Measurements from ENCODE around the gene DHX58. TPM values are rescaled to one million over a fixed set of nuclear protein-coding genes. Genes with fewer than 3 reads are reported as not detected.

Gene DHX58
- total RNA-seq, 2 experiments from 2014 or later = 44.4 to 46.3 TPM

GRCh38 chr17:42103221-42103954 is 9.1 kb downstream of the DHX58 start:
- H3K27ac Mint-ChIP-seq = no peak overlapping the region
- CTCF ChIA-PET = interaction anchor here (0.5 to 2.9 kb wide), 11 partner anchors 8 to 361 kb away, joined by 3 to 11 read pairs (median 5); partner anchors contain the start of gene NKIRAS2
- no peak for DNase-seq
- no peaks in the 10 kb centered on the region for H3K27me3 Mint-ChIP-seq (ENCODE audit: low read depth)
- H3K9me3 Mint-ChIP-seq = no peaks in the 10 kb centered on the region
- no peak overlapping the region for H3K4me3 Mint-ChIP-seq
- intact Hi-C loops (cut with micrococcal nuclease) = no loop called here
- H3K36me3 Mint-ChIP-seq (ENCODE audit: low read depth) = no peaks in the 10 kb centered on the region
- peaks cover 10% of the 10 kb centered on the region for H3K4me1 Mint-ChIP-seq (ENCODE audit: low read depth)

- H3K4me1 Mint-ChIP-seq (ENCODE audit: low read depth) = peaks cover 10% of the 10 kb centered on the region
- no peak overlapping the region for H3K27ac Mint-ChIP-seq
- no peaks in the 10 kb centered on the region for H3K9me3 Mint-ChIP-seq
- H3K4me3 Mint-ChIP-seq = no peak overlapping the region
- intact Hi-C loops (cut with micrococcal nuclease) = loop anchor here (1.0 kb wide), 2 partner anchors 34 to 76 kb away; no protein-coding TSS in a partner anchor
- peak; percentile 83 for DNase-seq
- CTCF ChIA-PET = interaction anchor here (0.6 to 2.7 kb wide), 17 partner anchors 8 to 139 kb away, joined by 3 to 12 read pairs (median 5); partner anchors contain the start of genes DHX58, KAT2A and NKIRAS2
- H3K36me3 Mint-ChIP-seq (ENCODE audit: low read depth) = no peaks in the 10 kb centered on the region
- H3K27me3 Mint-ChIP-seq (ENCODE audit: low read depth) = peaks cover 12% of the 10 kb centered on the region
These were observed 10.8 kb downstream of the DHX58 start for GRCh38 chr17:42101513-42102292.

GRCh38 chr17:42098730-42099399 is 13.6 kb downstream of the DHX58 start:
- Mint-ChIP-seq H3K4me1 (ENCODE audit: low read depth) (peaks cover 9% of the 10 kb centered on the region), H3K27ac (no peak overlapping the region), H3K9me3 (no peaks in the 10 kb centered on the region), H3K36me3 (ENCODE audit: low read depth) (no peaks in the 10 kb centered on the region), H3K4me3 (no peak overlapping the region), H3K27me3 (ENCODE audit: low read depth) (peaks cover 15% of the 10 kb centered on the region)
- no peak for DNase-seq
- intact Hi-C loops (cut with micrococcal nuclease) = no loop called here
- CTCF ChIA-PET = interaction anchor here (0.9 to 2.6 kb wide), 4 partner anchors 33 to 136 kb away, joined by 3 to 8 read pairs (median 5); partner anchors contain the start of gene NKIRAS2

GRCh38 chr17:42097691-42098631 is 14.6 kb downstream of the DHX58 start, which contains the start of gene ZNF385C:
ZNF385C (minus strand) TSS chr17:42098473; CDS start chr17:42063056, 35,417 bp downstream.
- CTCF ChIA-PET = interaction anchor here (0.6 to 2.6 kb wide), 5 partner anchors 29 to 436 kb away, joined by 3 to 8 read pairs (median 4); partner anchors contain the start of gene NKIRAS2
- peaks cover 9% of the 10 kb centered on the region for H3K4me1 Mint-ChIP-seq (ENCODE audit: low read depth)
- no peaks in the 10 kb centered on the region for H3K9me3 Mint-ChIP-seq
- peak within 1 kb of the TSS; percentile 54 for H3K4me3 Mint-ChIP-seq
- intact Hi-C loops (cut with micrococcal nuclease) = no loop called here
- H3K36me3 Mint-ChIP-seq (ENCODE audit: low read depth) = no peaks in the 10 kb centered on the region
- H3K27me3 Mint-ChIP-seq (ENCODE audit: low read depth) = peaks cover 15% of the 10 kb centered on the region
- DNase-seq = no peak
- H3K27ac Mint-ChIP-seq = no peak within 1 kb of the TSS

- H3K36me3 Mint-ChIP-seq (ENCODE audit: low read depth) = no peaks in the 10 kb centered on the region
- H3K9me3 Mint-ChIP-seq = no peaks in the 10 kb centered on the region
- peaks cover 15% of the 10 kb centered on the region for H3K27me3 Mint-ChIP-seq (ENCODE audit: low read depth)
- no peak overlapping the region for H3K4me3 Mint-ChIP-seq
- H3K27ac Mint-ChIP-seq = no peak overlapping the region
- H3K4me1 Mint-ChIP-seq (ENCODE audit: low read depth) = peaks cover 9% of the 10 kb centered on the region
- intact Hi-C loops (cut with micrococcal nuclease) = no loop called here
- DNase-seq = no peak
- CTCF ChIA-PET = interaction anchor here (1.0 to 2.6 kb wide), 4 partner anchors 71 to 133 kb away, joined by 3 to 8 read pairs (median 5); partner anchors contain the start of gene NKIRAS2
These were observed 16.0 kb downstream of the DHX58 start for GRCh38 chr17:42096360-42097111.

GRCh38 chr17:42094375-42095069 is 18.0 kb downstream of the DHX58 start:
- CTCF ChIA-PET = interaction anchor here (0.9 kb wide), 1 partner anchor 9 kb away, joined by 5 read pairs; no protein-coding TSS in a partner anchor
- intact Hi-C loops (cut with micrococcal nuclease) = no loop called here

GRCh38 chr17:42092939-42093338 is 19.6 kb downstream of the DHX58 start:
- CTCF ChIA-PET = interaction anchor here (2.1 kb wide), 1 partner anchor 9 kb away, joined by 11 read pairs; no protein-coding TSS in a partner anchor

More at GRCh38 chr17:42094375-42095069, 18.0 kb downstream of the DHX58 start:
- peaks cover 15% of the 10 kb centered on the region for H3K27me3 Mint-ChIP-seq (ENCODE audit: low read depth)
- H3K27ac Mint-ChIP-seq = peak overlapping the region; percentile 32
- peaks cover 9% of the 10 kb centered on the region for H3K4me1 Mint-ChIP-seq (ENCODE audit: low read depth)
- no peaks in the 10 kb centered on the region for H3K9me3 Mint-ChIP-seq
- no peaks in the 10 kb centered on the region for H3K36me3 Mint-ChIP-seq (ENCODE audit: low read depth)
- no peak overlapping the region for H3K4me3 Mint-ChIP-seq
- no peak for DNase-seq

GRCh38 chr17:42090964-42091790 is 21.3 kb downstream of the DHX58 start:
- no peak overlapping the region for H3K27ac Mint-ChIP-seq
- intact Hi-C loops (cut with micrococcal nuclease) = no loop called here
- no peaks in the 10 kb centered on the region for H3K36me3 Mint-ChIP-seq (ENCODE audit: low read depth)
- DNase-seq = no peak
- H3K4me1 Mint-ChIP-seq (ENCODE audit: low read depth) = no peaks in the 10 kb centered on the region
- no peaks in the 10 kb centered on the region for H3K9me3 Mint-ChIP-seq
- CTCF ChIA-PET = interaction anchor here (0.6 to 2.1 kb wide), 8 partner anchors 9 to 404 kb away, joined by 3 to 11 read pairs (median 4); no protein-coding TSS in a partner anchor
- H3K4me3 Mint-ChIP-seq = no peak overlapping the region
- peaks cover 3% of the 10 kb centered on the region for H3K27me3 Mint-ChIP-seq (ENCODE audit: low read depth)

More at GRCh38 chr17:42092939-42093338, 19.6 kb downstream of the DHX58 start:
- intact Hi-C loops (cut with micrococcal nuclease) = no loop called here
- no peak for DNase-seq
- no peak overlapping the region for H3K27ac Mint-ChIP-seq
- H3K36me3 Mint-ChIP-seq (ENCODE audit: low read depth) = no peaks in the 10 kb centered on the region
- H3K4me3 Mint-ChIP-seq = no peak overlapping the region
- no peaks in the 10 kb centered on the region for H3K9me3 Mint-ChIP-seq
- H3K4me1 Mint-ChIP-seq (ENCODE audit: low read depth) = peaks cover 7% of the 10 kb centered on the region
- H3K27me3 Mint-ChIP-seq (ENCODE audit: low read depth) = peaks cover 13% of the 10 kb centered on the region

GRCh38 chr17:42088736-42089135 is 23.8 kb downstream of the DHX58 start:
- H3K27me3 Mint-ChIP-seq (ENCODE audit: low read depth) = no peaks in the 10 kb centered on the region
- H3K4me3 Mint-ChIP-seq = no peak overlapping the region
- no peaks in the 10 kb centered on the region for H3K36me3 Mint-ChIP-seq (ENCODE audit: low read depth)
- H3K9me3 Mint-ChIP-seq = no peaks in the 10 kb centered on the region
- DNase-seq = no peak
- no peaks in the 10 kb centered on the region for H3K4me1 Mint-ChIP-seq (ENCODE audit: low read depth)
- H3K27ac Mint-ChIP-seq = no peak overlapping the region
- intact Hi-C loops (cut with micrococcal nuclease) = no loop called here
- CTCF ChIA-PET = interaction anchor here (2.2 kb wide), 1 partner anchor 21 kb away, joined by 5 read pairs; no protein-coding TSS in a partner anchor

Data from activated naive CD4-positive, alpha-beta T cell treated with anti-CD3 and anti-CD28 coated beads for 36 hours (primary cell).